ENCODE measurements around the gene ZMIZ1.

ZMIZ1 gene

DNA sequence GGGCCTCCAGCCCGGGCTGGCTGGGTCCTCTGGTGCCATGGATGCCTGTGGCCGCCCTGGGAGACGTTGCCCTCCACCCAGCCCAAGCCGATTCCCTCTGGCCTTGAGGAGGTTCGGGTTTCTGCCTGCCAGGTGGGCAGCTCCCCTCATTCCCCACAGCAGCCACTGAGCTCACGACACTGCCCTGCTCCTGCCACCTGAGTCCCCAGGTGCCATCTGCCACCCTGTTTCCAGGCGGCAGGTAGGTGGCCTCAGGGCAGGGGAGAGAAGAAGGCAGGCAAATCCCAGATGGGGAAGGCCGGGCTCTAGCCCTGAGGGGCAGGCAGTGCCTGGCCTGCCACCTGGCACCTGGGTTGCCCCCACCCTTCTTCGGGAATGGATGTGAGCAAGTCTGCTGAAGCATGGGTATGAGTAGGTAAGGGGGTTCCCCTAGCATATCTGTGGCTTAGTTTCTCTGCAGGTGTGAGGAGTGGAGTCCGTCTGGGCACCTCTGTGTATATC, 186.3 kb downstream of the ZMIZ1 start:
- in situ Hi-C loops (cut with MboI; ENCODE audit: low pct_unique_long_range_greater_than_20kb, low sequenced_read_pairs), result no loop called here
- no peak for DNase-seq

- in situ Hi-C loops (cut with MboI; ENCODE audit: low pct_unique_long_range_greater_than_20kb, low sequenced_read_pairs), result no loop called here
- no peak for DNase-seq
These were observed 187.6 kb downstream of the ZMIZ1 start for GRCh38 chr10:79256264-79256806.

- no peak for DNase-seq
- in situ Hi-C loops (cut with MboI; ENCODE audit: low pct_unique_long_range_greater_than_20kb, low sequenced_read_pairs), result no loop called here
These were observed 190.1 kb downstream of the ZMIZ1 start for GRCh38 chr10:79258894-79259293.

- in situ Hi-C loops (cut with MboI; ENCODE audit: low pct_unique_long_range_greater_than_20kb, low sequenced_read_pairs), result no loop called here
- no peak for DNase-seq
These were observed 191.1 kb downstream of the ZMIZ1 start for GRCh38 chr10:79259834-79260233.

DNA sequence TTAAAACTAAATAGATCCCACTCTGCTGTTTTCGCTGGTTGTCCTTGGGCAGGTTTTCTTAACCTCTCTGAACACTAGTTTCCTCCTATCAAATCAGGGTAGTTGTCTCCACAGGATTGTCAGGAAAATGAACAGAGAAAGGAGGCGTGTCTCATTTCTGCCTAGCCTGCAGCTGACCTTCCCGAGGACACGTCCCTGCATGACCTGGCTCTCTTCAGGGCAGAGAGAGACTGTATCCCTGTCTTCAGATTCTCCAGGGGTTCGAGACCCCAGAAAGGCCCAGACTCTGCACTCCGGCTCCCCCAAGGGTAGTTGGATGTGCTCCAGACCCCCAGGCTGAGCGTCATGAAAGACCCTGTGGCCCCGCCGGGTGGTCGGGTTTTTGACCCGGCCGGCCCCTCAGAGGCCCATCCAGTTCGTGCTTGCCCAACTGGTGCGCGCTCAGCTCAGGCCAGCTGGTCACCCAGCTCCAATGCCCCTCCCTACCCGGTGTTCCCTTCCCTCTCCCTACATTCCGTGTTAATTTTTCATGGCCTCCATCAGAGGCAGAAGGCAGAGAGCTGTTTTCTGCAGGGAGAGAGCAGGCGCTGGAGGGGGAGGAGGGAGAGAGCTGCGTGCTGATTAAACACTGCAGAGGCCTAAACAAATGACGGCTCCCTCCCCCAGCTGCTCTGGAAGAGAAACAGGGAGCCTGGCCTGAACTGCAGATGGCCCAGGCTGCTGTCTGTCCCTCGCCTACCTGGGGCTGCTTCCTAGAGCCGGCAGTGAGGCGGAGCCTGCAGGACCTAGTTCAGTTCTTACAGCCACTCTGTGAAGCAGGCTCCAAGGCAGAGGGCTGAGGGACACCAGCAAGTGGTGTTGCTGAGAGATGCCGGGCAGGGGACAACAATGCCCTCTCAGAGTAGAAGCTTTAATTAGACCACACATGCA, 192.3 kb downstream of the ZMIZ1 start:
- DNase-seq, result no peak
- in situ Hi-C loops (cut with MboI; ENCODE audit: low pct_unique_long_range_greater_than_20kb, low sequenced_read_pairs), result no loop called here

DNA sequence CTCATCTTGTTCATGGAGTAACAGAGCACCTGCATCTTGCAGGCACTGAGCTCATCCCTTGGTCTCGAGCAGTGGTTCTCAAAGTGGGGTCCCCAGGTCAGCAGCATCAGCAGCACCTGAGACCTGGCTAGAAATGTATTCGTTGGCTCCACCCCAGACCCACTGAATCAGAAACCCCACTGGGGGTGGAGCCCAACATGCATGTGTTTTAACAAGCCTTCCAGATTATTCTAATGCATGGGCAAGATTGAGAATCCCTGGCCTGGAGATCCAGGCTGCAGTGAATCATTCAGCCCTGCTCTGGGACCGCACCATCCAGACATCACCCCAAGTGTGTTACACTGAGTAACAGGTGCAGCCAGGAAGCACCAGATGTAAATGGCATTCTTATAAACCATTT, 193.4 kb downstream of the ZMIZ1 start:
- no peak for DNase-seq
- in situ Hi-C loops (cut with MboI; ENCODE audit: low pct_unique_long_range_greater_than_20kb, low sequenced_read_pairs), result no loop called here

- no peak for DNase-seq
- in situ Hi-C loops (cut with MboI; ENCODE audit: low pct_unique_long_range_greater_than_20kb, low sequenced_read_pairs), result no loop called here
These were observed 194.4 kb downstream of the ZMIZ1 start for GRCh38 chr10:79262959-79263746.

DNA sequence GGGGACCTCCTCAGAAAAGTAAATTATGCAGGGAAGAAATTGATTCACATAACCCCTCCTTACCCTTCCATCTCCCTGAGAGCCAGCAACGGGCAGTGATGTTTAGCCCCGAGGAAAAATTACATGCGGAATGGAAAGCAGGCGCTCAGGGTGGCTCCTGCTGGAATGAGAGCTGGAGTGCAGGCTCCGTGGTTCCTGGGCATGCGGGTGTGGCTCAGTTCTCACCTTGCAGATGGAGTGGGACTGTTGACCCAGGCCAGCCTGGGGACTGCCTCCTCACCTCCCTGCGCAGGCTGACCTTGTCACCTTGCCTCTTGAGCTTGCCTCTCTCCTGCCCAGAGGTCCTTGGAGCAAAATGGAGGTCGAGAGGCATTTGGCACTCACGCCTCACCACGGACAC, 195.2 kb downstream of the ZMIZ1 start:
- in situ Hi-C loops (cut with MboI; ENCODE audit: low pct_unique_long_range_greater_than_20kb, low sequenced_read_pairs), result no loop called here
- no peak for DNase-seq

DNA sequence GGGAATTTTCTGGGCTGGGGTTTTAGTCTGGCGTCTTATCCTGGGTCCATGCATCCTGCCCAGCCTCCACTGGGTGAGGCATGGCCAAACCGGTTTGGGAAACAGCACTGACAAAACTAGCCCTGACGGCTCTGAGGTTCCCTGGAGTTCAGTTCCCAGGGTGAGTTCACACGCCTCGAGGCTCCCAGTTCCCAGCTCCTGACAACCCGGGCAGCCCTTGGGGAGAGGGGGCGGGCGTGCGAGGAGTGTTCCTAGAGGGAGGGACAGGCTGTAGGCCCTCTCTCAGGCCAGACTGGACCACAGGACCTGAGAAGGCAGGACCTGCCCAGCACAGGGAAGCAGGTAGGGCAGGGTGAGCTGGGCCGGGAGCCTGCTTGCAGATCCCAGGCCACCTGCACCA, 196.2 kb downstream of the ZMIZ1 start:
- no peak for DNase-seq

GRCh38 chr10:79266084-79266483, 197.3 kb downstream of the ZMIZ1 start:
- in situ Hi-C loops (cut with MboI; ENCODE audit: low pct_unique_long_range_greater_than_20kb, low sequenced_read_pairs), result no loop called here
- DNase-seq, result no peak

More for the DNA sequence above, 196.2 kb downstream of the ZMIZ1 start:
- in situ Hi-C loops (cut with MboI; ENCODE audit: low pct_unique_long_range_greater_than_20kb, low sequenced_read_pairs), result no loop called here

GRCh38 chr10:79266543-79267312, 198.0 kb downstream of the ZMIZ1 start:
- peak; percentile 71 for DNase-seq
- in situ Hi-C loops (cut with MboI; ENCODE audit: low pct_unique_long_range_greater_than_20kb, low sequenced_read_pairs), result no loop called here

DNA sequence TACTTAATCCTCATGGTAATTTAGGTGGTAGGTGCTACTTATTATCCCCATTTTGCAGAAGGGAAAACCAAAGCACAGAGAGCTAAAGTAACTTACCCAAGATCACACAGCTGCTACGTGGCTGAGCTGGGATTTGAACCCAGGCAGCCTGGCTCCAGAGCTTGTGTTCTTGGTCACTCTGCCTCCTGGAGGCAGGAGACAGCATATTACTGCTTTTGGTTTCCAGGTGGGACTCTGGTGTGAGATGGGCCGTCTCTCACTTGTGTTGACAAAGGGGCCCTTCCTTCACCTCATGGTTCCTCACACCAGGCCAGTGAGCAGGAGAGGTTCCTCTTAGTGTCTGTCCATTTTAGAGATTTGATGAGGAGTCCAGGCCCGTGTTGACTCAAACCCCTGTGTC, 198.7 kb downstream of the ZMIZ1 start:
- DNase-seq, result no peak

GRCh38 chr10:79268161-79268601, 199.4 kb downstream of the ZMIZ1 start:
- in situ Hi-C loops (cut with MboI; ENCODE audit: low pct_unique_long_range_greater_than_20kb, low sequenced_read_pairs), result no loop called here
- DNase-seq, result no peak

More for the DNA sequence above, 198.7 kb downstream of the ZMIZ1 start:
- in situ Hi-C loops (cut with MboI; ENCODE audit: low pct_unique_long_range_greater_than_20kb, low sequenced_read_pairs), result no loop called here

- no peak for DNase-seq
- in situ Hi-C loops (cut with MboI; ENCODE audit: low pct_unique_long_range_greater_than_20kb, low sequenced_read_pairs), result no loop called here
These were observed 200.0 kb downstream of the ZMIZ1 start for GRCh38 chr10:79268742-79269141.

- DNase-seq, result no peak
- in situ Hi-C loops (cut with MboI; ENCODE audit: low pct_unique_long_range_greater_than_20kb, low sequenced_read_pairs), result no loop called here
These were observed 200.7 kb downstream of the ZMIZ1 start for GRCh38 chr10:79269443-79269842.

GRCh38 chr10:79269969-79270368, 201.2 kb downstream of the ZMIZ1 start:
- no peak for DNase-seq
- in situ Hi-C loops (cut with MboI; ENCODE audit: low pct_unique_long_range_greater_than_20kb, low sequenced_read_pairs), result no loop called here

DNA sequence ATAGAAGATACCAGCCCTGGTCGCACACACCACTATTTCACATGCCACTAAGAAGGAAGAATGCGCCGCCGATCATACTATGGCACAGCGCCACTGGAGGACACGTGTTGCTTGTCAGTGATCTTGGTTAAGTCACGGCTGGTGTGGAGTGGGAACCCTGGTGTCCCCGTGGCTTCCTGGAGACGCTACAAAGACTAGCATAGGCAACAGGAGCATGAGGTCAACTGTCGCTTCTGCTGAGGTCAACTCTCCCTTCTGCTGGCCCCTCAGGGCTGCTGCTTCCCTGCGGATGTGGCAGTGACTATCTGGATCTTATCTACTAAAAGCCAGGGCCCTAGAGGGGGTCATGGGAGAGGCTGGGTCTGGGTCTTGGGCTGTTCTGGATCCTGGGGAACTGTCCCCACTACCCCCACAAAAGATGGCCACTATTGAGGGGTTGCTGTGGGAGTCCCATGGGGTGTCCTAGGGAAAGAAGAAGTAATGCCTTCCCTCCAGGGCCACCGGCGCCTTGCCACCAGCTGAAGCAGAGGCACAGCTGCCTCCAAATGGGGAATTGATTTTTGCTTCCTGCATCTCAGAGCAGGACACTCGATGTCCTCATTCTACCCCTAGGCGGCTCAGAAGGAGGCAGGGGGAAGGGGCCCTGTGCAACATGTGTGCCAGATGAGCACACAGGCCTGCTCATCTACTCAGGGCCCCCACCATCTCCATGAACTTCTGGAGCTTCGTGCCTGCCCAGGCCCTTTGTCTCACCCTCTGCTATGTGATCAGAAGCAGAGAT, 201.9 kb downstream of the ZMIZ1 start:
- DNase-seq, result peak; percentile 74
- in situ Hi-C loops (cut with MboI; ENCODE audit: low pct_unique_long_range_greater_than_20kb, low sequenced_read_pairs), result no loop called here

- in situ Hi-C loops (cut with MboI; ENCODE audit: low pct_unique_long_range_greater_than_20kb, low sequenced_read_pairs), result no loop called here
- DNase-seq, result no peak
These were observed 203.6 kb downstream of the ZMIZ1 start for GRCh38 chr10:79272353-79272752.

Data from KBM-7 (cell line).